Forelimb muscle (tissue), 1 donor: ENCODE results near the gene PRR35. TPM values are rescaled to one million over a fixed set of nuclear protein-coding genes. Genes with fewer than 3 reads are reported as not detected.
A peak's percentile ranks its signal among the peaks of the same experiment; 100 is the strongest.

Experiments used
- DNase-seq: peaks from one replicate; pipeline ENCODE4 v3.0.0-alpha.2; 2013; ENCODE audit warnings: low read depth
- polyA plus RNA-seq: library from polyadenylated mRNA; unstranded; fragments of 120-200 nt; gene quantifications from one replicate; pipeline ENCODE4 v1.2.1, GENCODE V29; 2013; ENCODE audit not compliant: insufficient read length

Gene PRR35
- polyA plus RNA-seq, 1 donor = 0.14 TPM

DNA sequence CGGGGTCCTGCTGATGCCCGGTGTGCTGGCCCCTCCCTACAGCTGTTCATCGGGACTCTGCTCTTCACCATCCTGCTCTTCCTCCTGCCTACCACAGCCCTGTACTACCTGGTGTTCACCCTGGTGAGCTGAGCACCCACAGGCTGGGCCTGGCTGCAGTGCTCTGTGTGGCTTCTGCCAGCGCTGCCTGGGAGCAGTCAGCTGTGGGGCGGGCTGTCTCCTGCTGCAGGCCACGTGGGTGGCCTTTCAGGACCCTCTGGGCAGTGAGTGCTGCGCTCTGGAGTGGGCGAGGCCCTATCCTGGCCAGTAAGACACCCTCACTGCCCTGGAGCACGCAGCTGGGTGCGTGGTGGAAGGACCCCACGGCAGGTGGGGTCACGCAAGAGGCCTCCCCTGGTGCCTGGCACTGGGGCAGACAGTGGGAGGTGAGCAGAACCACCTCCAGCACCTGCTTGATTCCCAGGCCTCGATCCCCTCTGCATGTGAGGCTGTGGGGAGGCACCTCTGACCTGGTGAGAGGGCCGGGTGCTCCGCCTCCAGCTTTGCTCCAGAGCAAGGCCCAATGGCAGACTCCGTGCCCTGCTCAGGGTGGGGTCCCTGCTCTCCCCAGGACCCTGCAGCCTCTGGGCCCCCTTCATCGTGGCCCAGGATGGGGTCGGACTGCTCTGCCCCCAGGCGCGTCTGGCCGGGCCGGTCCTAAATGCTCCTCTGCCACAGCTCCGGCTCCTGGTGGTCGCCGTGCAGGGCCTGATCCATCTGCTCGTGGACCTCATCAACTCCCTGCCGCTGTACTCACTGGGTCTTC is 20.1 kb downstream of the PRR35 start:
- DNase-seq = no peak

DNA sequence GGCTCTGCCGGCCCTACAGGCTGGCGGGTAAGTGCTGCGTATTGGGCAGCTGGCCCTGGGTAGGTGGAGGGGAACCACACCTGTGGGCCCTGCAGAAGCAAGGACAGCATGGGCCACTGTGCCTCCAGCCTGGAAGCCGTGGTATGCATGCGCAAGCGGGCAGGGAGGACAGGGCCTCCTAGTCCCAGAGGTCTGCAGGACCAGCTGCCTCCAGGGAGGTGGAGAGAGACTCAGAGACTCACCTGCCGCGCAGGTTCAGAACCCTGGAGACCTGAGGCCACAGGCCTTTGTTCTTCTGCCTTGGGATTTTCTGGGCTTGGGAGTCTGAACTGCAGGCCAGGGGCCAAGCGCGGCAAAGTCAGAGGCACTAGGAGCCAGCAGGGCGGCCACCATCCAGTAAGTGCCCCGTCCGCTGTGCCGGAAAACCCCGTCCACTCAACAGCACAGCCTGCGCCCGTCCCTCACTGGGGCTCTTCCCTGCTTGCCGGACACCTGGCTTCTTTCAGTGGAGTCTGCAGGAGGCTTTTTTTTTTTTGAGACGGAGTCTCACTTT is 20.8 kb downstream of the PRR35 start:
- DNase-seq = no peak

GRCh38 chr16:582218-582613 is 22.0 kb downstream of the PRR35 start:
- DNase-seq = no peak

DNA sequence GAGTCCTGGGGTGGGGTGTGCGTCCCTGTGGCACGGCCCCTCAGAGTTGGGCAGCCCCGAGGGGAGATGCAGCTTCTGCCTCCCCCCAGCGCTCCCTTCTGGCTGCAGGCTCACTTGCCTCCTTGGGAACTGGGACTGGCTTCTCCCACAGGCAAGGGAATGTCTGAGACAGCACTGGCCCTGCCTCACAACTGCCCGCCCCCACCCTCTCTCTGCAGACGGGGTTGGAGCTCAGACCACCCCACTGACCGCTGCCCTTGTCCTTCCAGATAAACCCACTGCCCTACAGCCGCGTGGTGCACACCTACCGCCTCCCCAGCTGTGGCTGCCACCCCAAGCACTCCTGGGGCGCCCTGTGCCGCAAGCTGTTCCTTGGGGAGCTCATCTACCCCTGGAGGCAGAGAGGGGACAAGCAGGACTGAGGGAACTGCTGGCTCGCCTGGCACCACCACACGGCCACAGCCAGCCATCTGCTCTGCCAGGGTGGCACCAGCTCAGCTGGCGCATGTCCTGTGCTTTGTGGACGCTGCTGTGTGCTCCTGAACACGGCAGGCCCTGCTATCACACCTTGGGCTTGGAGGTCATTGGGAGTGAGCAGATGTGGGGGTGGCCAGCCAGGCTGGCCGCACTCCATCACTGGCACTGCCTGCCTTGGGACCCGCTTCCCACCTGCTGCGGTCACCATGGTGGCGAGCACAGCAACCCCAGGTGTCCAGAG is 22.6 kb downstream of the PRR35 start:
- DNase-seq = no peak

- no peak for DNase-seq
Observed at GRCh38 chr16:583470-583814, 23.2 kb downstream of the PRR35 start.

DNA sequence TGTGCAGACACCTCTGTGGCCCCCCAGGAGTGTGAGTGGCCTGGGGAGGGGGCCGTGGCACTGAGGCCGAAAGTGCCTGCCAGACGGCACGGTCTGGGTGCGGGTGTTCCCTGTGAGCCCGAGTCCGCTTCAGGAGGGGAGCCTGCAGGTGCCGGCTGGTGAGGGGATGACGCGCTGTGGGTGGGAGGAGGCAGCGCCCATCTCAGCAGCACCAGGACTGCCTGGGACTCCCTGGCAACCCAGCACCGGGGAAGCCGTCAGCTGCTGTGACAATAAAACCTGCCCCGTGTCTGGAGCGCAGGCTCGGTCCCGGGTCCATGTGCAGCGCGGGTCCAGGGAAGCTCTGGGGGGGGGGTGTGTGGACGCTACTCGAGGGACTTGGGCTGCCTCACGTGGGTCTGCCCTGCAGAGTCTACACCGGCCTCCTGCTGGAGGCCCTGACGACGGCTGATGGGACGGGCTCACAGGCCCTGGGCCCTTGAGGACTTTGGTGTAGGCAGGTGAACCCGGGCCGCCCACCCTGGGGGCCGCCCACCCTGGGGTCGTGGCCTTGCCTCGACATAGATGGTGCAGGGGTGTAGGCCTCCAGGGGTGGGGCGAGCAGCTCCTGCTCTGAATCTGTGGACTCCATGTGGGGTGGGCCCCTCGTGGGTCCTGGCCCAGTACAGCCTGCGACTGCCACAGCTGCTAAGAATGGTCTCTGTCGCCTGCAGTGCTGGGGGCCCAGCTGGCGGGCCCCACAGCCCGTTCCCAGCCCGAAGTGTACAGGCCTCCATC is 23.8 kb downstream of the PRR35 start:
- no peak for DNase-seq

GRCh38 chr16:585351-585750 is 25.2 kb downstream of the PRR35 start:
- no peak for DNase-seq

GRCh38 chr16:586047-586644 is 26.0 kb downstream of the PRR35 start:
- no peak for DNase-seq

GRCh38 chr16:586645-587590 is 26.7 kb downstream of the PRR35 start:
- no peak for DNase-seq

DNA sequence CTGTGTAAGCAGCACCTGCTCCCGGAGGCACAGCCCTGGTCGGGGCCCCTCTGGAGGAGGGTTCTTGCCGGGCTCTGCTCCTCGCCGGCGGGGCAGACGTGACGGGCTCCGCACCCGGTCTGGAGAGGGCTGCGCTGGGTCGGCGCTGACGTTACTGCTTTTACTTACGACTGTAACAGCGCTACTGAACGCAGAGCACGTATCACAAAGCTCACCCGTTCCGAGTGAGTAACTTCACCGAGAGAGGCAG is 28.4 kb downstream of the PRR35 start:
- DNase-seq = no peak

DNA sequence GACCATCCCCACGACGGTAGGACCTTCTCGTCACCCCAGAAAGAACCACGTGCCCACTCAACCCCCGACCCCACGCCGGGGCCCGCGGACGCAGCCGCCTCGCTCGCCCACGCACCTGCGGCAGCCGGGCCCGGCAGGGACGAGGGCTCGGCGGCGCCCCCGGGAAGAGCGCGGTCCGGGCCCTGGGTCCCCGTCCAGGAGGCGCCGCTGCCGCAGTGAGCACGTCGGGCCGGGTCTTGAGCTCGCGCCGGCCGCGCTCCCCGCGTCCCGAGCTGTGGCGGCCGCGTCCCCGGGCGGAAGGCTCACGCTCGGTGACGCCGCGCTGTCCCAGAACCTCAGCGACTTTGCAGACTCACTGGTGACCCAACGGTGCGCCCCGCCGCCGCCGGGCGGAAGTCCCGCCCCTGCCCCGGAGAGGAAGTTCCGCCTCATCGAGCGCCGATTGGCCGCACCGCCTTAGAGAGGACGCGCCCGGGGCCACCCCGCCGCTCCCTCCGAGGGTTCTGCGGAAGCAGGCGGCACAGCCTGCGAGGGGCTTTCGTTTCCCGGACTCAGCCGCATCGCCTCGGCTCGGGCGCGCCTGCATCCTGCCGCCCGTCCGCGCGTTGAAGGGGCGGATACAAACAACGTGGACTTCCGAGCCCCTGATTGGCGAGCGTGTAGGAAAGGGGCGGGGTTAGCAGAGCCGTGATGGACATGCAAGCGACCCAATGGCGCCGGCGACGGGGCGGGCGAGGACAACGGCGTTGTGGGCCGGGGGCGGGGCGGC is 28.9 kb downstream of the PRR35 start:
- peak; percentile 83 for DNase-seq

DNA sequence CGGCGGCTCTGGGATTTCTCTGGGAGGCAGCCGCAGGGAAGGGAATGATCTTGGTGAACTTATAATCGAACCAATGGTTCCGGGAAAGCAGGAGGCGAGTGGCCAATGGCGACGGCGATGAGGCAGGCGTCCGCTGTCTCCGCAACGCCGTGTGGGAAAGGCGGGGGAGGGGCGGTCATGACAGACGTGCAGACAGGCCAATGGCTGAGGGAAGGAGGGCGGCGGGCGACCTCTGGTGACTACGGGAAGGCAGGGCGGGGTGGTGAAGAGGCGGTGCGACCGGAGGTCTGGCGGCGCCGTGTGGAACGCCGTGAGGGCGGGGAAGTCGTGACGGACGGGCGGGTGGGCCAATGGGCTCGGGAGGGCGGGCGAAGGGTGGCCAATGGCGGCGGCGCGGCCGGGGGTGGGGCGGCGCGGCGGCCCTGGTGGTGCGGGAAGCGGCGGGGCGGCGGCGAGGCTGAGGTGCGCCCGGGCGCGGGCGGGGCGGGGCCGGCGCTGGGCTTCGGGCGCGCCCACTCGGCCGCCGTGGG is 29.5 kb downstream of the PRR35 start, which contains the start of gene RAB40C:
RAB40C (plus strand) TSS at position 409 of the 530 bp plus-strand sequence. CDS start 226 bp downstream, outside the sequence.
- DNase-seq = peak; percentile 87

GRCh38 chr16:590188-590814 is 30.1 kb downstream of the PRR35 start:
- no peak for DNase-seq

DNA sequence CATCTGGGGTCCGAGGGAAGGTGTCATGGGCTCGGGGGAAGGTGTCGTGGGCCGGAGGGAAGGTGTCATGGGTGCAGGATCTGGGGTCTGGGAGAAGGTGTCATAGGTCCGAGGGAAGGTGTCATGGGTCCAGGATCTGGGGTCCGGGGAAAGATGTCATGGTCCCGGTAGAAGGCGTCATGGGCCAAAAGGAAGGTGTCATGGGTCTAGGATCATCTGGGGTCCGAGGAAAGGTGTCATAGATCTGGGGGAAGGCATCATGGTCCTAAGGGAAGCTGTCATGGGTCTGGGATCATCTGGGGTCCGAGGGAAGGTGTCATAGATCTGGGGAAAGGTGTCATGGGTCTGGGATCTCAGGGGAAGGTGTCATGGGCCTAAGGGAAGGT is 30.6 kb downstream of the PRR35 start:
- no peak for DNase-seq

DNA sequence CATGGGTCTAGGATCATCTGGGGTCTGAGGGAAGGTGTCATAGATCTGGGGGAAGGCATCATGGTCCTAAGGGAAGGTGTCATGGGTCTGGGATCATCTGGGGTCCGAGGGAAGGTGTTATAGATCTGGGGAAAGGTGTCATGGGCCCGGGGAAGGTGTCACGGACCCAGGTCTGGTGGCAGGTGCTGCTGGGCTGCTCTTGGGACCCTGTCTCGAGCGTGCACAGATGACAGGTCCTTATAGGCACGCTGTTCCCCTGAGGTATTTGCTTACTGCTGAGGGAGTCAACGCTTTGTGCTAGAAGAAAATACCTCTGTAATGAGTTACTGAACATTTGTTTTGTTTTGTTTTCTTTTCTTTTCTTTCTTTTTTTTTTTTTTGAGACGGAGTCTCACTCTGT is 31.0 kb downstream of the PRR35 start:
- DNase-seq = no peak

GRCh38 chr16:591892-592517 is 31.8 kb downstream of the PRR35 start:
- no peak for DNase-seq

- no peak for DNase-seq
Observed at GRCh38 chr16:592518-593306, 32.5 kb downstream of the PRR35 start.

DNA sequence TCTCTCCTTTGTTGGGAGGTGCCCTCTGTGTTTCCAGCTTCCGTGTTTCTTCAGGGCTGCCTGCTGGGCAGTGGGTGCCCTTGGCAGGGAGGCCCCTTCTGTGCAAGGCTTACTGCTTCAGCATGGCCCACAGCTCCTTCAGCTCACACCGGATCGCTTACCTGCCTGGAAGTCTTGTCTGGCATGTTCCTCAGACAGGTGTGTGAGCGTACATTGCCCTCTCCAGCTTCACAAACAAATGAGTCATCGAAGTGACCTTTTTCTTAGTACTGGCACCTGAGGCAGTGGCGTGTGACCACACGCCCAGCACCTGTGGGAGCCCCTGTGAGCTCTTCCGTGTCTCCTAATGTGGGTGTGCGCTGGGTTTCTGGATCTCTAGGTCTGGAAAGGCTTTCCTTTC is 33.2 kb downstream of the PRR35 start:
- no peak for DNase-seq
